DMS114 treated with DMSO at 0.1 percent for 48 hours (cell line): Measurements from ENCODE around the gene LPA.
"Not testable (repeated sequence)": the region's sequence is repeated elsewhere in the genome, so short reads cannot be mapped to it uniquely, and the experiment has no call there.

Experiments
- DNase-seq: peaks from one replicate; lab custom pipeline; 2025; ENCODE audit not compliant: unreplicated experiment; lab: John Stamatoyannopoulos, UW

LPA gene

DNA sequence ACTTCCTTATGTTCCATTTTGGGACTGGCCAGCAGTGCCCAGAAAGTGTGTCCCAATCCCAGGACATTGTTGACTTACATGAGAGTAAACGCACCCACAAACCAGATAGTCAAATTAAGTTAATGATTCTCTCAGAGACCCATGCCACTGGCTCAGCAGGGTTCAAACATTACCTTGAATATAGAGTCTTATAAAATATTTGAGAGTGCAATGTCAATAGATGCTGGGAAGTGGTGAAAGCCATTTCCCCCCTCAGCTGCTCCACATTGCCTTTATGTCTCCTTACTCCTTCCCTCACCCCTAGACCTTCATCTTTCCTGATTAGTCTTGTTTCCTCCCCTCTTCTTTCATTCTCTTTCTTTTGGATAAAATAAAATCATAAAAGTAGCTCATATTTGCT lies at the start of gene LPA:
Gene LPA, minus strand, starts transcription at position 78 of the 400 bp plus-strand sequence. Its CDS starts 61 bp downstream, at position 17.
- not testable (repeated sequence) for DNase-seq

DNA sequence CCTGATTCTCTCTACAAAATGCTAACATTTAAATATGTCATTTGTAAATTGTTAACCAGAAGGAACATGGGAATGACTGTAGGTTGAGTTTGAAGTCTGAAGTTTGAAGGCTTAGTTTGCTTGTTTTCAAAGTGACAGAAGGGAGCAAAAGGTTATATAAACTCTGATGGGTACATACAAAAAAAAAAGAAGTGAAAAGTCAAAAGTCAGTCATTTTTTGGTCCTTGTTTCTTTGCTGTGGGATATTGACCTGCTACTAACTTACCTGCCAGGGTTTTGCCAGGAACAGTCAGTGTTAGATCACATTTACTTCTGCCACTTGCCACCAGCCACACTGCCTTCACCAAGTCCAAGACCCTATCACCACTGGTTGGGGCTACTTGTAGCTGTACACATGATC lies 44.9 kb upstream of the LPA start:
- not testable (repeated sequence) for DNase-seq

- not testable (repeated sequence) for DNase-seq
Measured at GRCh38 chr6:160704688-160705087, 40.6 kb upstream of the LPA start.

GRCh38 chr6:160701918-160702680 lies 38.0 kb upstream of the LPA start, which contains the start of gene PLG:
TSS of gene PLG (plus strand) at chr6:160702244. CDS start at chr6:160702305, 61 bp downstream.
- not testable (repeated sequence) for DNase-seq

DNA sequence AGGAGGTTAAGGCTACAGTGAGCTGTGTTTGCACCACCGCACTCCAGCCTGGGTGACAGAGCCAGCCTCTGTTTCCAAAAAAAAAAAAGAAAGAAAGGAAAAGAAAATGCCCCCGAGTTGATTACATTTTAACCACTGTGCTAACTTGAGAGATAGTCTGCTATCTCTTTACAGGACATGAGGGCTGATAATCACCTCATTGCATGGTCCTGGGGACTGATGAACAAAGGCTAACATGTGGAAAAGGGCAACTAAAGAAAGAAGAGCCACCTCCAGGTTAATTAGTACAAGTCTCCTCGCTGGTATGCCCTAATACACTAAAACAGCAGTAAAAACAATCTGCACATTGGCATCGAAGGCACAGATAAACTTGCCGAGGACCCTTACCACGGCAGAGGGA lies 33.8 kb upstream of the LPA start:
- DNase-seq: no peak

DNA sequence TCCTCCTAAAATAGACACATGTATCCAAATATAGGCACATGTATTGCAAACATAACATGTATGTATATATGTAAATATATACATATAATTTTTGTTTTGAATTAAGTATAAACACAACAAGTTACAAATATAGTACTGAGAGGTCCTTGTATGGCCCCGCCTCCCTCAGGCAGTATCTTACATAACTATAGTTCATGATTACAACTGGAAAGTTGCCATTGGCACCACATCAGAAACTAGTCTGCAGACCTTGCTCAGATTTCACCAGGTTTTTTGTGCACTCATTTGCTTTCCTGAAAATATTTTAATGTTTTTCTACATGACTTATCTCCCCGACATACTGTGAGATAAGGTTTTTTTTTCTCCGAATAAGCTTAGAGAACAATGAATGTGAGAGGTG lies 32.8 kb upstream of the LPA start:
- DNase-seq: not testable (repeated sequence)

DNA sequence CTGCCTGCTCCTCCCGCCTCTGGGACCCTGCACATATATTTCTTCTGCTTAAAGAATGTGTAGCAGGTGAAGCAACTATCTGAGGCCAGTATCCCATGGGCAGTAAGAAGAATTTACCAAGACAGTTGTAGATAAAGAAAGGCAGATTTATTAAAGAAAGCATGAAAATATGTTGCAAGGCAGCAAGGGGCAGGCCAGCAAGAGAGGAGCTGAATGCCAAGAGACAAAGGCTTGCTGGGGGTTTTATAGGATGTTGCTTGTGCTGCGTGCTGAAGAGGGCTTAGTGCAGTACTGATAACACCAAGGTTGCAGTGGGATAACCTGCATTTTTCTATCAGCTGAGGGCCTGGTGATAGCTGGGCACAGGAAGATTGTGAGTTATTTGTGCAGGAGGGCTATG lies 31.5 kb upstream of the LPA start:
- DNase-seq: not testable (repeated sequence)

- DNase-seq: not testable (repeated sequence)
Measured at GRCh38 chr6:160695025-160695424, 30.9 kb upstream of the LPA start.

- no peak for DNase-seq
Measured at GRCh38 chr6:160692369-160692959, 28.4 kb upstream of the LPA start.

GRCh38 chr6:160691617-160692016 lies 27.5 kb upstream of the LPA start:
- DNase-seq: no peak

DNA sequence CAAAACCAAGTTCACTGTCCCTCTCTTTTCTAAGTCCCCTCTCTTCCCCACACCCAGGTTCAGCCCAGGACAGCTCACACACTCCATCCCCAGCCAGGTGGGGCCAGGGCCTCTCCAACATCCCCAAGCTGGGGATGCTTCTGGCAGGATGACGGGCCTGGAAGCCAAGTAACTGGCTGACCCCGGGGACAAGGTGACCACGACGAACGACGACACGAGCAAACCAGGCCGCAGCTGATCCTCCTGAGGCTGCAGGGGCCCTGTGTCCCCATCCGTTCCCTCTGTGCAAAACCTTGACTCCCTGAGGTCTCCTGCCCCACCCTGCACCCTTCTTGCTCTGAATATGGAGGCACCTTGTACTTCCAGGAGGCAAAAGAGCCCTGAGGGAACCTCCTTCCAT lies 26.4 kb upstream of the LPA start:
- DNase-seq: no peak

DNA sequence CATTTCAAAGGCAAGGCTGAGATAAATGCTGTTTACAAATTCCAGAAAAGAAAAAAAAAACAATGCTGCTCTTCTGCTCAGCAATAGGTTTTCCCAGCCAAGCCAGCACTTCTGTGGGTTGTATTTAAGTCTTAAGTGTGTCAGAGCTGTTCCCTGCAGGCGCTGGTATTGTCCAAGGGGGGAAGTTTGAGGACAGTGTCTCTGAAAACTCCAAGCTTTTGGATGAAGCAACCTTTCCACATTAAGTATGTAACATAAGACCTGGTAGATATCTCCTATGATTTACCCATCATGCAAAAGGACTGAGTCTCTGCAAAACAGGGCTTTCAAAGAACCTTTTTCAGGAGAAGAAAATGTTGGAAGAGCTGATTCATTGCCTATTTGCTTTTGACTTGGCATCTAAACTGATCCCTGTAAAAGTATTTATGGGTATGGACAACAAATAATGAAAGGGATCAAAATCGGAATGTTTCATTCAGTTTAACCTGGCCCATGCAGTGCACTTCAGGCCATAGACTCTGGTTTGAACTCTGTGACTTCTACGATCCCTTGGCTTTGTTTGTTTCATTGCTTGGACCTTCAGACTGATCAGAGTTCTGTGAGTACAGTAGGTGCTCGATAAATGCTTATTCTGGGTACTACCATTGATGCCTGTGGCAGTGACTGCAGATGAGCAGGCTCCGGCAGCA lies 21.8 kb upstream of the LPA start:
- DNase-seq: no peak

- DNase-seq: not testable (repeated sequence)
Measured at GRCh38 chr6:160685101-160685761, 21.2 kb upstream of the LPA start.

DNA sequence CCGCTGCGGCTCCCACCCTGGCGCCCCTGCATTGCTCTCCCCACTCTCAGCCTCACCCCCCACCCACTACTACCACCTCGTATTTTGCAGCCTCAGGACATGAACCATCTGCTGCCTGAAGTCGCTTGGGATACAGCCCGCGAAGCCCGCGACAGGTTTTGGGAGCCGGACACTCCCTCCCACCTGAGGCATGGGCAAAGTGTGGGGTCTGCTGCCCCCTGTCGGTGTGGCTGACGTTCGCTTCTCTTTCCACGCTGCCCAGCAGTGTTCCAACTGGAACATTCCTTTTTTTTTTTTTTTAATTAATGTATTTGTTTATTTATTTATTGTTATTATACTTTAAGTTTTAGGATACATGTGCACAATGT lies 15.3 kb upstream of the LPA start:
- no peak for DNase-seq

GRCh38 chr6:160678744-160679401 lies 14.8 kb upstream of the LPA start:
- DNase-seq: no peak

DNA sequence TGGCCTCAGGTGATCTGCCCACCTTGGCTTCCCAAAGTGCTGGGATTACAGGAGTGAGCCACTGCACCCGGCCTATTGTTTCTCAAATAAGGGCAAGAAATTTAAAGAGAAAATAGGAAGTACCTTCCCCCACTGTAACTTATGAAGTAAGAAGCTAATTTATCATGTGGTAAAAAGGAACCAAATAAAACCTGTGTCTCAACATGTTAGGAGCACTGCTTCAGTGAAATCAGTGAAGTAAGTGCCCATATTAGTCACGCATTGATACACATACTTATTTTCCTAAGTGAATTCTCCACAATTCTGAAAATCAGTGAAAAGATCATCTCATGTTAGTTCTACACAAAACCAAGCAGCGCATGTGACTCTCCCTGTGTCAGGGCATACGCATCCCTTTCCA lies 14.2 kb upstream of the LPA start:
- no peak for DNase-seq

GRCh38 chr6:160676418-160676817 lies 12.3 kb upstream of the LPA start:
- DNase-seq: not testable (repeated sequence)

DNA sequence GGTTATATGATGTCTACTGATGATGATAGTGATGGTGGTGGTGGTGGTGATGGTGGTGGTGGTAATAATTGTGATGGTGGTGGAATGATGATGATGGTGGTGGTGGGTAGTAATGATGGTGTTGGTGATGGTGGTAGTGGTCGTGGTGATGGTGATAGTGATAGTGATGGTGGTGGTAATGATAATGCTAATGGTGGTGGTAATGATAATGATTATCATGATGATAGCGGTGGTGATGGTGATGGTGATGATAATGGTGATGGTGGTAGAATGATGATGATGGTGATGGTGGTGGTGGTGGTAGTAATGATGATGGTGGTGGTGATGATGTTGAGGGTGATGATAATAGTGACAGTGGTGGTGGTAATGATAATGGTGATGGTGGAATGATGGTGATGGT lies 4.5 kb upstream of the LPA start:
- no peak for DNase-seq

- no peak for DNase-seq
Measured at GRCh38 chr6:160667639-160668481, 3.8 kb upstream of the LPA start.

DNA sequence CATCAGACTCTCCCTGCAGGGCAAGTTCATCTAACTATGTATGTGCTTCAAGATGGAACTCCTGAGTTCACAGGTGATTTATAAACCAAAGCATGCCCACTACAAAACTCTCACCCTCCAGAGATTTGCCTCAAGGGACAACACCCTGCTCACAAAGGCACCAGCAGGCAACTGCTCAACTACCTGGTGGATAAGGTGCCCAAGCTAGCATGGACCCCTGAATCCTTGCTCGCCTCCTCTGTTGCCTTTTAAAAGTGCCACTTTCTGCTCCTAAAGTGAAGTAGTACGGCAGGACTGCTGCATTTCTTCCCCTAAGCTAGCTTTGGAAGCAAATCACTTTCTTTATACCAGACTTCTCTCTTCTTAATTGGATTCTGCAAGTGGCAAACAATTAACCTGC lies 1.2 kb downstream of the LPA start:
- no peak for DNase-seq
